Spleen (tissue), 10 donors: Measurements from ENCODE around the gene MAPK6. TPM values are rescaled to one million over a fixed set of nuclear protein-coding genes. Genes with fewer than 3 reads are reported as not detected.

Experiments used
- polyA plus RNA-seq, 3 donors: library from polyadenylated mRNA; stranded (reverse); fragments of 200-250 nt; gene quantifications; one replicate each; pipeline ENCODE4 v1.2.1, GENCODE V29; 2013
- total RNA-seq, 7 donors: library from RNA; depleted of rRNA in 3 of 7; stranded (reverse); fragments of >200 nt in 3 of 7; fragmentation: NEBNext Ultra II Directional in 4 of 7; extraction: Animal tissue kit (Norgen Biotek cat#: 25700) in 4 of 7; gene quantifications; one replicate each; pipeline versions ENCODE4 v1.1.0 to v1.2.1, GENCODE V29; 2016 to 2021
- donor health status: healthy with polysubstance abuse.
- donor health status: DM: no; HTN: no; CAD: no; lungs with moderate emphysema.
- donor health status: DM: no; HTN: no; CAD: no.
- donor health status: Bipolar disorder and iron deficiency.
- donor health status: healthy.
- donor health status: DM: no; HTN: no; CAD: no.
- donor health status: DM: yes; HTN: yes; CAD: no.

The MAPK6 gene
- total and polyA plus RNA-seq, 10 donors, result 3.9 to 28.3 (median 20.7) TPM

Other genes with a start within 250 kb of the MAPK6 start
- 10 to 100 TPM; 33.2 to 65.5 (median 55.5) TPM for gene TMOD3, start 189.6 kb upstream of the MAPK6 start, total RNA-seq
- gene TMOD3, start 189.6 kb upstream of the MAPK6 start, polyA plus RNA-seq, result 10 to 100 TPM in 2 of 3 donors, 1 to 10 TPM in 1; 8.9 to 12.4 (median 10.7) TPM
- 10 to 100 TPM; 15.2 to 19.5 (median 17.1) TPM for gene LEO1, start 47.4 kb upstream of the MAPK6 start, total RNA-seq
- 10 to 100 TPM in 1 of 3 donors, 1 to 10 TPM in 2; 7.6 to 10.4 (median 8.7) TPM for gene LEO1, start 47.4 kb upstream of the MAPK6 start, polyA plus RNA-seq
- 1 to 10 TPM in 2 of 7 donors, under 1 TPM in 3, not detected in 2; 0.79 to 1.2 (median 0.87) TPM for gene BCL2L10, start 93.6 kb downstream of the MAPK6 start, total RNA-seq
- 10 to 100 TPM in 1 of 3 donors, 1 to 10 TPM in 2; 2.7 to 10.7 (median 3.6) TPM for gene BCL2L10, start 93.6 kb downstream of the MAPK6 start, polyA plus RNA-seq
- 10 to 100 TPM; 25.6 to 43.2 (median 31.3) TPM for gene GNB5, start 172.2 kb downstream of the MAPK6 start, total RNA-seq
- 10 to 100 TPM; 18.6 to 20.2 (median 20.0) TPM for gene GNB5, start 172.2 kb downstream of the MAPK6 start, polyA plus RNA-seq